GM12872 (cell line): Measurements from ENCODE around the gene RASSF8.

Experiments used
- CTCF ChIP-seq: IDR thresholded peaks from 3 replicates; pipeline ENCODE4 v1.5.1; 2011; ENCODE audit warnings: low read depth, mild to moderate bottlenecking, low read length, moderate library complexity; ENCODE audit not compliant: insufficient read depth

RASSF8 gene

GRCh38 chr12:26109343-26109881 lies 150.9 kb downstream of the RASSF8 start:
- no peak for TF ChIP-seq CTCF

GRCh38 chr12:26112232-26112631 lies 153.8 kb downstream of the RASSF8 start:
- TF ChIP-seq CTCF: no peak

- no peak for TF ChIP-seq CTCF
Observed at GRCh38 chr12:26112703-26113147, 154.2 kb downstream of the RASSF8 start.

- TF ChIP-seq CTCF: no peak
Observed at GRCh38 chr12:26113181-26113654, 154.7 kb downstream of the RASSF8 start.

GRCh38 chr12:26113853-26114719 lies 155.6 kb downstream of the RASSF8 start:
- TF ChIP-seq CTCF: peak; percentile 45

GRCh38 chr12:26114720-26115401 lies 156.4 kb downstream of the RASSF8 start:
- TF ChIP-seq CTCF: no peak
